ENCODE measurements around the gene CSNK2B. TPM values are rescaled to one million over a fixed set of nuclear protein-coding genes. Genes with fewer than 3 reads are reported as not detected.
A peak's percentile ranks its signal among the peaks of the same experiment; 100 is the strongest.

CSNK2B gene
- total and polyA plus RNA-seq, 9 of the 15 experiments (the other 6 are each of a cell fraction or from before 2014, with no cell fraction given), result 120 to 1,126 (median 529) TPM

DNA sequence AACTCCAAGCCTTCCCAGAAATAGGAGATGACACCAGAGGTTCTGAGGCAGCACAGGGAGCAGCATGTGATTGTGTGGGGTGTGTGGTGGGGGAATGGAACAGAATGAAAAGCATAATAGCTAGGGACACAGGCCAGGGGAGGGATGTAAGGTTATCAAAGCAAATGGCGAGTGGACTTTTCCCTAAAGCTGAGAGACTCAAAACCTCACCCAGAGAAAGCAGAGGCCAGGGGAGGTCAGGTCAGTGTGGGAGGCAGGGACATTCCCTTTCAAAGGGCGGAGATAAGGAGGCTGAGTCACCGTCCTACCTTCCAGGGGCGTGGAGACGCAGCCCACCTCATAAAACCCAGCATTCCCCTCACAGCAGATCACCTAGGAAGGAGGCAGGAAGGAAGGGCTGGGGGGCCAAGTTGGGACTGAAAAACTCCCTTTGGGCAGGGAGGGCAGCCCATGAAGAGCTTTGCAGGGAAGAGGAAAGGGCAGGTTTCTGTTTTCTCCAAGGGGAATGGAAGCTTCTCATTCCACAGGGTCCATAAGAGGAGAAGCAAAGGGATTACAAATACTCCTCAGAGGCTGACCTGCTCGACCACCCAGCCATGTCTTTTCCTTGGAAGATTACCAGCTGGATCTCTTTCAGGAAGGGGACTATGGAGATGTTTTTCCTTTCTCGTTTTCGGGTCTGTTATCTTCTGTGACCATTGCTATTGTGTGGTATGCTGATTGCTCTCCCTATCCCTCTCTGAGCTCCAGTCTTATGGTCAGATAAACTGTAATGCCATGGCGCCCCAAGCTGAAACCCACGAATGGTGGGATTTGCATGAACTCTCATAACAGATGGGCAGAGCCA lies 24.6 kb downstream of the CSNK2B start (continued):
- peak; percentile 63; the same call in 1 of the 2 replicates for TF ChIP-seq NR2C1 (IDR thresholded peaks at IDR 0.05)
- TF ChIP-seq NR2C1 (tag; IDR thresholded peaks at IDR 0.05), result peak; percentile 67
- 0 out of 4 replicates have a peak, but pooled peaks of 1 of the 2 experiments have one; percentile 34 for TF ChIP-seq FOXA3 (CRISPR knock-in tag; conservative IDR thresholded peaks at IDR 0.05 in 1 of 2, IDR thresholded peaks at IDR 0.05 in 1 of 2)
- no peak for TF ChIP-seq ZNF76 (CRISPR knock-in tag; IDR thresholded peaks at IDR 0.05; ENCODE audit: borderline replicate concordance)
- no peak for TF ChIP-seq CBX2 (IDR thresholded peaks at IDR 0.05; ENCODE audit: insufficient read depth, low read length, poor library complexity, severe bottlenecking)
- TF ChIP-seq, protein P1, sequence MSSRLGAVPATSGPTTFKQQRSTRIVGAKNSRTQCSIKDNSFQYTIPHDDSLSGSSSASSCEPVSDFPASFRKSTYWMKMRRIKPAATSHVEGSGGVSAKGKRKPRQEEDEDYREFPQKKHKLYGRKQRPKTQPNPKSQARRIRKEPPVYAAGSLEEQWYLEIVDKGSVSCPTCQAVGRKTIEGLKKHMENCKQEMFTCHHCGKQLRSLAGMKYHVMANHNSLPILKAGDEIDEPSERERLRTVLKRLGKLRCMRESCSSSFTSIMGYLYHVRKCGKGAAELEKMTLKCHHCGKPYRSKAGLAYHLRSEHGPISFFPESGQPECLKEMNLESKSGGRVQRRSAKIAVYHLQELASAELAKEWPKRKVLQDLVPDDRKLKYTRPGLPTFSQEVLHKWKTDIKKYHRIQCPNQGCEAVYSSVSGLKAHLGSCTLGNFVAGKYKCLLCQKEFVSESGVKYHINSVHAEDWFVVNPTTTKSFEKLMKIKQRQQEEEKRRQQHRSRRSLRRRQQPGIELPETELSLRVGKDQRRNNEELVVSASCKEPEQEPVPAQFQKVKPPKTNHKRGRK (tag; IDR thresholded peaks at IDR 0.05), result no peak
- peak; percentile 87 for TF ChIP-seq C11orf30 (IDR thresholded peaks at IDR 0.05; ENCODE audit: low read depth)
- TF ChIP-seq NEUROD1 (IDR thresholded peaks at IDR 0.05; ENCODE audit: borderline replicate concordance, low read depth, low read length, partially characterized antibody), result peak; percentile 95
- TF ChIP-seq PHB (CRISPR knock-in tag; IDR thresholded peaks at IDR 0.05), result no peak
- peak; percentile 99 for TF ChIP-seq GATAD2A (IDR thresholded peaks at IDR 0.05)
- TF ChIP-seq, protein P2, sequence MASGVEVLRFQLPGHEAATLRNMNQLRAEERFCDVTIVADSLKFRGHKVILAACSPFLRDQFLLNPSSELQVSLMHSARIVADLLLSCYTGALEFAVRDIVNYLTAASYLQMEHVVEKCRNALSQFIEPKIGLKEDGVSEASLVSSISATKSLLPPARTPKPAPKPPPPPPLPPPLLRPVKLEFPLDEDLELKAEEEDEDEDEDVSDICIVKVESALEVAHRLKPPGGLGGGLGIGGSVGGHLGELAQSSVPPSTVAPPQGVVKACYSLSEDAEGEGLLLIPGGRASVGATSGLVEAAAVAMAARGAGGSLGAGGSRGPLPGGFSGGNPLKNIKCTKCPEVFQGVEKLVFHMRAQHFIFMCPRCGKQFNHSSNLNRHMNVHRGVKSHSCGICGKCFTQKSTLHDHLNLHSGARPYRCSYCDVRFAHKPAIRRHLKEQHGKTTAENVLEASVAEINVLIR (CRISPR knock-in tag; IDR thresholded peaks at IDR 0.05), result peak; percentile 16; the same call in 1 of the 2 replicates
- TF ChIP-seq ZNF764 (CRISPR knock-in tag; IDR thresholded peaks at IDR 0.05; ENCODE audit: low read depth), result no peak
- TF ChIP-seq TRIM24 (IDR thresholded peaks at IDR 0.05), result peak; percentile 51 to 55; a peak in 2 of 4 replicates
- peak; percentile 67 for TF ChIP-seq MYNN (IDR thresholded peaks at IDR 0.05)
- TF ChIP-seq MYNN (CRISPR knock-in tag; IDR thresholded peaks at IDR 0.05), result no peak
- TF ChIP-seq FOXM1 (IDR thresholded peaks at IDR 0.05; ENCODE audit: low read depth), result peak; percentile 65
- TF ChIP-seq FOXM1 (CRISPR knock-in tag; IDR thresholded peaks at IDR 0.05; ENCODE audit: low read depth), result no peak
- TF ChIP-seq DDX20 (tag; IDR thresholded peaks at IDR 0.05; ENCODE audit: low read depth), result no peak
- TF ChIP-seq PML (IDR thresholded peaks at IDR 0.05; ENCODE audit: low read length), result peak; percentile 67
- no peak for TF ChIP-seq ZNF695 (CRISPR knock-in tag; IDR thresholded peaks at IDR 0.05)
- TF ChIP-seq THAP12 (CRISPR knock-in tag; IDR thresholded peaks at IDR 0.05), result peak; percentile 68
- TF ChIP-seq TEAD2 (tag; IDR thresholded peaks at IDR 0.05), result no peak
- TF ChIP-seq, protein P3, sequence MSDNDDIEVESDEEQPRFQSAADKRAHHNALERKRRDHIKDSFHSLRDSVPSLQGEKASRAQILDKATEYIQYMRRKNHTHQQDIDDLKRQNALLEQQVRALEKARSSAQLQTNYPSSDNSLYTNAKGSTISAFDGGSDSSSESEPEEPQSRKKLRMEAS (CRISPR knock-in tag; IDR thresholded peaks at IDR 0.05), result no peak
